NCI-H1105 treated with DMSO at 0.1 percent for 48 hours (cell line): ENCODE results near the gene SMIM36.
A peak's percentile ranks its signal among the peaks of the same experiment; 100 is the strongest.
"Not testable (repeated sequence)": the region's sequence is repeated elsewhere in the genome, so short reads cannot be mapped to it uniquely, and the experiment has no call there.

Experiments used
- DNase-seq: peaks from one replicate; lab custom pipeline; 2025; lab: John Stamatoyannopoulos, UW

Gene SMIM36

DNA sequence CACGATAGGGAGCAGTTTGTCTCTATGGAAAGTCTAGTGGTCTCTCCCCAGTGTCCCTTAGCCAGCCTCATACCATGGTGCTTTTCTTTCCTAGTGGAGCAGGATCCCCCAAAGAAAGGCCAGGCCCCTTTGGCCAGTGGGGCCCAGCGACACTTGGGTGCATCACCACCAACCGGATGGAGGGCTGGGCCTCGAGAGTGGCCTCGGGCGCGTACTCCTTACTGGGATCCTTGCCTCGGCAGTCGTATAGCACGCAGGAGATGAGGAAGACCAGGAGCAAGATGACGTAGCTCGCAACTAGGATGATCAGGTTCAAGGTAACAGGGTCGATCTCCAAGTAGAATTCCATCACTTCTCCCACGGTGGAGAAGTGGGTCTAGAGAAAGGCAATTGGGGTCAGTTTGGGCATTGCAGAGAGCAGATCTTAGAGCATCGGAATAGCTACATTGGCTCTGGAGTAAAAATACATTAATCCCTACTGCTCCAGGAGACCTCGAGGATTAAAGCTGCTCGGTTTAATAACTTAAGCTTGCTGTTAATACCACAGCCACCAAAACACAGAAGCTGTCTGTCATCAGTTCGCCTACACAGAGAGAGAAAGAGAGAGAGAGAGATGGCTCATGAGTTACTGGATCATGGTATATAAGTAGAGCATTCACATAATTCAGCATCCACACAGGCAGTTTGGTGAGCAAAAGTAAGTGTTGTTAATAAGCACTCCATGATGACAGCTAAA is at the start of gene SMIM36:
Gene SMIM36, minus strand, starts transcription at position 467 of the 736 bp plus-strand sequence.
- no peak for DNase-seq

DNA sequence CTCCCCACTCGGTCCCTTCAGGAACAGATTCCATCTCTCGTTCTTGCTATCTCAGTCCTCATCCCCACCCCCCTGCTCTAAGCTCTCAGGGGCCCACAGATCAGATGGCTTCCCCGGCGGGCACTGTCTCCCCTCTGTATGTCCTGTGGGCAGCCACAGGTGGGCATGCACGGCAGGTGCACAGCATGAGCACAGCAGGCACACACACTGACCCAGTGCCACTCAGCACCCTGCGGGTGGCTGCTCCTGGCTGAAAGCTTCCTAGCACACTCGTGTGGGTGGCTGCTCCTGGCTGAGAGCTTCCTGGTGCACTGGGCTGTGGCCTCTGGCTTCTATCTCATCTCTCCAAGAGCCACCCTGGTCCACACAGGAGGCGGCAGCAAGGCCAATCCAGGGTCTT is 44.5 kb upstream of the SMIM36 start:
- no peak for DNase-seq

DNA sequence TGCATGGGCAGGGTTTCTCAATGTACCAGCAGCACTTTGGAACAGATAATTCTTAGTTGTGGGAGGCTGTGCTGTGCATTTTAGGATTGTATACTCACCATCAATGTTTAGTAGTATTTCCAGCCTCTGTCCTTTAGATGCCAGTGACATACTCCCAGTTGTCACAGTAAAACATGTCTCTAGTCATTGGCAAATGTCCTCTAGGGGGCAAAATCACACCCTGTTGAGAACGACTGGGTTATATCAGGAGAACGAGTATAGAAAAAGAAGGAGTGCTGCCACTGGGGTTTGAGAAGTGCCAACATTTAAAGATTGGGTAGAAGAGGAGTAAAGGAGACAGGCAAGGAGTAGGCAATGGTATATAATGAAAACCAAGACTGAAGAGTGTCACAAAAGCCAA is 37.9 kb upstream of the SMIM36 start:
- DNase-seq = no peak

DNA sequence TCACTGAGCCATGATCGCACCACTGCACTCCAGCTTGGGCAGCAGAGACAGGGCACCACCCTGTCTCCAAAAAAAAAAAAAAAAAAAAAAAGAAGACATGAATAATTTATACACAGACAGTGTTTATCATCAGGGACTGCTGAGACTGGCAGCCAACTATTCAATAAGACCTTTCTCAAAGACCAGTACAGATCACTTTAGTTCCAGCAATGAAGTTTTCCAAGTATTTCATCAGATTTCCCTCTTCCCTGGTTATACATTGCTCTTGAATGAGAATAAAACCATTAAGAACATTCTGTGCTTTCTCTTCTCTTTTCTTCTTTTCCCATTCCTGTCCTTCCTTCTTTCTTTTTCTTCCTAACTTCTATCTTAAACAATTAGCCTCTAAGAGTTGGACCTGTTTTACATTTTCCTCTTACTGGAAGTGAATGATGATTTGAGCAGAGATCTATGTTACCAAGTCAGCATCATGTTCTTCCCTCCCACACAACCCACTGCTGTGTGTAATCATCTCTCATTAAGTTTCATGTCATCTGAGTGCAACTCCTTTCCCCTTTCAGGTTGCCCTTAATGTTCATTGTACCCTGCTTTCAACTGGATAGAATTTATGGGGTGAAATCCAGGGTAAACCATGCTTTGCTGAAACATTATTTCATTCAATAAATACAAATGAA is 35.9 kb upstream of the SMIM36 start:
- DNase-seq = no peak

DNA sequence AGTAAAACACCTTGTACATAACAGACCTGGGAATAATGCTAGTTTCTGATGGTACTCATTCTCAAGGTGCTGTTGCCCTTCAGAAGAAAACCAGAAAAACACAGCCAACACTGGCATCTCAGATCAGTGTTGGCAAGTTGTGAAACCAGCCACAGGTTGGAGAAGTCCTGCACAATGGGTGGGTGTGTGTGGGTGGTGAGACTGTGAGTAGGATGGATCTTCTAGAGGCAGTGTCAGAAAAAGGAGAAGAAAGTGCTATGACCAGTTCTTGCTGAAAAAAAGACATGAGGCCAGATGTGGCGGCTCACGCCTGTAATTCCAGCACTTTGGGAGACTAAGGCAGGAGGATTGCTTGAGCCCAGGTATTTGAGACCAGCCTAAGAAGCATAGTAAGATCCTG is 35.2 kb upstream of the SMIM36 start:
- DNase-seq = no peak

DNA sequence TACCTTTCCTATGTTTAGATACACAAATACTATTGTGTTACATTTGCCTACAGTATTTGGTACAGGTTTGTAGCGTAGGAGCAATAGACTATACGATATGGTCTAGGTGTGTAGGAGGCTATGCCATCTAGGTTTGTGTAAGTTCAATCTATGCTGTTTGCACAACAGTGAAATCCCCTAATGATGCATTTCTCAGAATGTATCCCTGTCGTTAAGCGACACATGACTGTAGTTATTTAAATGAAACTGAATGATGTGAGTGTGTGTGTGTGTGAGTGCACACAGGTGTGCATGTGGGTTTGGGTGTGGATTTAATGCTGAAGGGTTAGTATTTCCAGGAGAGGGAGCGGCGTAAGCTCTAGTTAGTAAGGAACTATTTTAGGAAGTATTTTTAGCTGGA is 34.6 kb upstream of the SMIM36 start:
- DNase-seq = no peak

DNA sequence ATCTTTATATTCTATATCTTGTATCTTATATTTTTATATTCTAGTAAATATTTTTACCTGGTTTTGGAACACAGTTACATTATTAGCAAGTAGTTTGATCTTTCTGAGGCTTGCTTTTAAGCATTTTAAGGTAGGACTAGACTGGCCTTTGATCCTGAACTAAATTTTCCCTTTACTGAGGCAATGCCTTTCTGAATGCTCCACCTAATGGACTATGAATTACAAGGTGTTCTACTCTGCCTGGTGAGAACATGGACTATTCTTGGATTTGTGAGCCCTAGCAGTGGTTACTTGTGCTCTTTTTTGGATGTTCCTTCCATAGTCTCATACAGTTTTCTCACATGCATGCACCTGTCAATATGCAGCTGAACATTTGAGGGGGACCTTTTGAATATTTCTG is 32.5 kb upstream of the SMIM36 start:
- no peak for DNase-seq

DNA sequence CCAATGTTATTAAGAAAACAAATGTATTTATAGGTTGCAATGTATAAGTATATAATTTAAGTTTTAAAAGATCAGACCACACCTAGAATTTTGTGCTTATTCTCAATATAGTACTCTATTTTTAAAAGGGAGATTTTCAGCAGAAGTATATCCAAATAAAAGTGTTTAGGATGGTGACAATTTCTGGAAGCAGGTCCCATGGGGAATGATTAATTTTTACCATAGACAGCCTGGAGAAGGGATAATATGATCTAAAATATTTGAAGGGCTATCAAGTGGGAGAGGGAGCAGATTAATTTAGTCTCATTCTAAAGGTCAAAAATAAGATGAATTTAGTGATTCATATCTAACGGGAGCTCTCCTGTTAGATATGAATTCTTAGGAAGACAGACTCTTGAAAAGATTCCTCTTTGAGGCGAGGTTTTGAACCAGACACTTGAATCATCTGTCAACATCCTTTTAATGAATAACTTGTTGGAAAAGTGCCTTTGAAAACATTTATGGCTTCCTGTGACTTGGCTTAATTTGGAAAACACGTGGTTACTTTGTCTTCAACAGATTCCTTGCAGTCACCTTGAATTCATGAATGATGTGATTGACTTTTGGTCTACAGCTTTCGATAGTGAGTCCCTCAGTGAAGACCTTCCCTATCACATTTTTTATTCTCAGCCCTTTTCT is 29.3 kb upstream of the SMIM36 start:
- DNase-seq = no peak

DNA sequence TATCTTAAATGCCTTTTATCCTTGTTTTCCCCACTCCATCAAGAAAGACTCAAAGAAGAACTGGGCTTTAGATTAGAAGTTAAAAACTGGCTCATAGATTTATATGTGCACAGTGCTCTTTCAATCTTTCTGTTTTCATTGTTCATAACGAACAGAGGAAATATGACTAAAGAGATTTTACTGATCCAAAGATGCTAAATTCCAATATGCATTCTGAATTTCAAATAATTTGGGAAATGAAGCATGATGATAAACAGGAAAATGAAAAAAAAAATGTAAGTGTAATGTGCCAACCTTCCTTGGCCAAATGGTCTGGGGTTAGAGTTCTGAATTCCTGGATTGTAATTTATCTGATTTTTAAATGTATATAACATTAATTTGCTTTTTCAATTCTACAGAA is 25.0 kb upstream of the SMIM36 start:
- no peak for DNase-seq

DNA sequence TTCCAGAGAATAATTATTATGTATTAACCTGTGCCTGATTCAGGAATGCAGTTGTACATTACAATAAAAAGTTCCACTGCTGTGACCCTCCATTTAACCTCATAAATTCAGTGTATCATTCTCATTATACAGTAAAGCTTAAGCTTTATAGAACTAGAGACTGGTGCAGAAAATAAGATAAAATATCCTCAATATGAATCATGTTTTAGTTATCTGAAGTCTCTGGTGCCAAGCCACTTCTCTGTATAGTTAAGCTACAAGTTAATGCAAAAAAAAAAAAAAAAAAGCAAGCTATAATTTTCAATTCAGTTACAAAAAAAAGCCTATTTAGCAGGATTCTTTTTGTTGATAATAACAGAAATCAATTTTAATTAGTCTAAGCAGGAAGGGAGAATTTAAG is 22.4 kb upstream of the SMIM36 start:
- no peak for DNase-seq

DNA sequence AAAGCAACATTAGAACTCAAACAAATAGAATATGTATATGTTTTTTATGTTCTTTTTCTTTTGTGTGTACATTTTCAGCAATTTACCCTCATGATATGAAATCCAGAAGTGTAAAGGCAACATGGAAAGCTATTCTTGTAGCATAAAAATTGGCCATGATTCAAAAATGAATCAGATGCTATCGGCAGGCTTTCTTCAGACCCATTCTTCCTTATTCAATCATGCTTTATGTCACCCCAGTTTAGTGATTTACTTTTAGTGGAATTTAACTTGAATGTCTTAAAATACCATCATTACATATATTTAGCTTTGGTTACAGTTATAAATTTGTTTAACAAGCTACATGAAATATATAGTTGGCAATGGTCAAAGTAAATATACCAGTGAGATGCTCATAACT is 21.4 kb upstream of the SMIM36 start:
- DNase-seq = no peak

DNA sequence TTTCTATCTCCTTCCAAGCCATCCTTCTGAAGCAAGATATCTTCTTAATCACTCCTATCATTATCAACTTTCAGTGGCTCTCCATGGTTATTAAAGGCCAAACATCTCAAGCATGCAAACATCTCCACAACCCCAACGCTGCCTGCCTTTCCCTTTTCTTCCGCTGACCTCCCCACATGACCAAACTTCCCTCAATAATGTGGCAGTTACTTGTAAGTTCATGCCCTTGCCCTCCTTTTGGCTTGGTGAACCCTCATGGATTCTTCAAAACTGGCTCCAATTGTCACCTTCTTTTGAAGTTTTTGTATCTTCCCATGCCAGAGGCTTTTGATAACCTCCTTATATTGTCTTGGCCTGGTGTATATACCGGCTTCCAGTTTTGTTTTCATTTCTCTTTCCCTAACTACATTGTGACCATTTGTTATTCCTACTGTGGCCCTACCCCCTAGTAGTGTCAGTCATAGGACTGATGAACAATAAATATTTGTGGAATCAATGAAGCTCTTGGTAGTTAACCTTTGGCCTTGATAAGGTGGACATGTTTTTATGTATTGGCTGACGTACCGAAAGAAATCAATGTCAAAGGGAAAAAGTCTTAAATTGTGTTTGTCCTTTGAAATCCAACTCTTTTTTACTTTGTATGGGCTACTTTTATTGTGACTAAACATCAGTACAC is 19.9 kb upstream of the SMIM36 start:
- no peak for DNase-seq

DNA sequence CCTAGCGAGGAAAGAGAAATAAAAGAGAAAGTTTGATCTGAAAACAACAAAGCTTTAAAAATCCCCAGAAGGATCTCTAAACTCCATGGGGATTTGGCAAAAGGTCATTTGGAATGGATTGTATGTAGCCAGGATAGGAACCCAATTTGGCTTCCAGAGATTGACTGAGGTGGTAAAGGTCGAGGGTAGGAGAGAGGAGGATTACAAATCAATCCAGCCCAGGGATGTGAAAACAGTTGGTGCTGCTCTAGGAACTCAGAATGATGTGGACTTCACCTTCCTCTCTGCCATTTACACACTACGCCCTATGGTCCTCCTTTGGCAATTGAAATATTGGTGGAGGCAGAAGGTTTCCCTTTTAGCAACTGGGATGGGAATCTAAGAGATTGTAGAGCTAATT is 18.8 kb upstream of the SMIM36 start:
- no peak for DNase-seq

DNA sequence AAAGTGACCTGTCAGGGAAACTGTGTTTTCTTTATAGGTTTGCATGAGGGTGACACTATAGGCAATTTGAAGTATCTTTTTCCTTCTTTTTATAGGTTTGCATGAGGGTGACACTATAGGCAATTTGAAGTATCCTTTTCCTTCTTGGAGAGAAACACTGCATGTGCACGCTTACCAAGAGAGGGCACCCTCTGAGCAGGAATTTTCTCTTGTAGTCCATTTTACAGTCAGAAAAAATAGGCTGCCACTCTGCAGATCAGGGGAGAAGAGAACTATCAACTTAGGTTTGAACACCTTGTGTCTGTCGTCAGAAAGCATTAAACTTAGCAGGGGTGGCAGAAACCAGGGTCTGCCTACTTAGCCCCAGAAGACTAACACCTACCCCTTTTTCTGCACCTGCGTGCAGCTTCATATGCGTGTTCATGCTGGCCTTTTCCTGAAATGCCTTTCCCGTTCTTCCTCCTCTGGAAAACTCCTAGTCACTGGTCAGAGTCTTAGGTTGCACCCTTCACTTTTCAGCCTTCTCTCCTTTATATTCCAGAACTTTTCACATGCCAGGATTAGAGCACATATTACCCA is 16.4 kb upstream of the SMIM36 start:
- no peak for DNase-seq

DNA sequence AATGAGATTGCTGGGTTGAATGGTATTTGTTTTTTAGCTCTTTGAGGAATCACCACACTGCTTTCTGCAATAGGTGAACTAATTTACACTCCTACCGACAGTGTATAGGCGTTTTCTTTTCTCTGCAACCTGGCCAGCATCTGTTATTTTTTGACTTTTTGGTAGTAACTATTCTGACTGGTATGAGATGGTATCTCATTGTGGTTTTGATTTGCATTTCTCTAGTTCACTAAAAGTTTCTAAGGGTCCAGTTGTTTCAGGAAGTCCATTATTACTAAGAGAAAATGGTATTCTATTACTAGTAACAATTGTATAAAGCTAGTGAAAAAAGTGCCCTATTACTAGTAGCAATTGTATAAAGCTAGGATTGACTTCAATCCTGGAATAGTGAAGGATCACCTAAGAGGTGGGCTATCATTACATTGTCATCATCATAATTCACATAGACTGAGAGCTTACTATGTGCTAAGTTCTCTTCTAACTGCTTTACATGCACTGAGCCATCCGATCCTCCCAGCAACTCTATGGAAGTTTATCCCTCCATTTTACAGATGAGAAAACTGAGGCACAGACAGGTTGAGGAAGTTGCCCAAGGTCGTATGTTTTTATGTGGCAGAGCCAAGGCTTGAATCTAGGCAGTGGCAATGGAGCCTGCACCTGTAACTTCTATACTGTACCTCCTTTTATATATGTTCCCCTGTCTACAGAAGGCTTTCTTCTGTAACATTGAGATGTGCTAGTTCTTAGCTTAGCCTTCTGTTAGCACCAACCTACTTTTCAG is 13.4 kb upstream of the SMIM36 start:
- no peak for DNase-seq

DNA sequence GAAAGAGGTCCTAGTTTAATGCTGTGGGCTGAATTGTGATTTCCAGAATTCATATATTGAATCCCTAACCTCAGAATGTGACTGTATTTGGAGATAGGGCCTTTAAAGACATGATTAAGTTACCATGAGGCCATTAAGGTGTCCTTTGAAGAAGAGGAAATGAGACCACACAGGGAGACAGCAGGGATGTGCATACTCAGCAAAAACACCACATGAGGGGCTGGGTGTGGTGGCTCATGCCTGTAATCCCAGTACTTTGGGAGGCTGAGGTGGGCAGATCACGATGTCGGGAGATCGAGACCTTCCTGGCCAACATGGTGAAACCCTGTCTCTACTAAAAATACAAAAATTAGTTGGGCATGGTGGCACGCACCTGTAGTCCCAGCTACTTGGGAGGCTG is 11.8 kb upstream of the SMIM36 start:
- not testable (repeated sequence) for DNase-seq

DNA sequence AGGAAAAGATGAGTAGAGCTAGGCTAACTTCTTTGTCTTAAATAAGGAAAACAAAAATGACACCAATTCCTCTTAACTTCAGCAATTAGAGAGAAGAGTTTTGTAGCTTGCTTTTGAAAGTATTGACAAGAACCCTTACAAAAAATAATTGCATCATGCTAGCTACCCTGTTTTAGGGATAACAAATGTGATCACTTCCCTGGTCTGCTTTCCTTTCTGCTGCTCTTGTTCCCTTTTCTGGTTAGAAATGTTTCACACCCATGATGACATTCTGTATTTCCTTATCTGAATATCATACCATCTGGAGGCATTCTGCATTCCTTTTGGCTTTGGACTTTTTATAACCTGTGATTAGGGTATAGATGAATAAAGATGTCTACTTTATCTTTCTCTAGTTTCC is 9.9 kb upstream of the SMIM36 start:
- DNase-seq = no peak

DNA sequence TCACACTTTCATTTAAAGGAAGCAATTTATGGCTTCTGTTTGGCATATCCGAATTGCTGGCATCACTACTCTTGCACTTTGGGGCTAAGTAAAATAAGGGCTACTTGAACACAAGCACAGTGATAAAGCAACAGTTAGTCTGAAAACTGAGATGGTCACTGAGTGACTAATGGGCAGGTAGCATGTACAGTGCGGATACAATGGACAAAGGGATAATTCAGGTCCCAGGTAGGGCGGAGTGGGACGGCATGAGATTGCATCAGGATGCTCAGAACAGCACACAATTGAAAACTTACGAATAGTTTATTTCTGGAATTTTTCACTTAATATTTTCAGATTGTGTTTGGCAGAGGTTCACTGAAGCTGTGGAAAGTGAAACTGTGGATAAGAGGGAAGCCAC is 9.2 kb upstream of the SMIM36 start:
- DNase-seq = no peak

DNA sequence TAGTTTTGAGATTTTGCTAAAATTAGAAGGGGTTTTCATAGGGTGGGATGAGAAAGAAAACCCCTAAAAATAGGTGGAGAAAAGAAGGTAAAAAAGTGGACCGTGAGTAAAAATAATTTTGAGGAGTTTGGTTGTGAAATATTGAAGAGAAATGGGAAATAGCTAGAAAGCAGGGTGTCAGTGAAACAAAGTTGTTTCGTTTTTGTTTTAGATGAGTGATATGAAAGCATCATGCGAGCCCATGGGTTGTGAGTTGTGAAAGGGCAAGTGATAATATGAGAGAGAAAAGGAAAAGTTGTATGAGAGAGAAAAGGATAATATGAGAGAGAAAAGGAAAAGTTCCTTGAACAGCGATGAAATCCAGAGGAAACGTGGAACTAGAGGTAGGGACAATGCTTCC is 7.3 kb upstream of the SMIM36 start:
- DNase-seq = no peak

DNA sequence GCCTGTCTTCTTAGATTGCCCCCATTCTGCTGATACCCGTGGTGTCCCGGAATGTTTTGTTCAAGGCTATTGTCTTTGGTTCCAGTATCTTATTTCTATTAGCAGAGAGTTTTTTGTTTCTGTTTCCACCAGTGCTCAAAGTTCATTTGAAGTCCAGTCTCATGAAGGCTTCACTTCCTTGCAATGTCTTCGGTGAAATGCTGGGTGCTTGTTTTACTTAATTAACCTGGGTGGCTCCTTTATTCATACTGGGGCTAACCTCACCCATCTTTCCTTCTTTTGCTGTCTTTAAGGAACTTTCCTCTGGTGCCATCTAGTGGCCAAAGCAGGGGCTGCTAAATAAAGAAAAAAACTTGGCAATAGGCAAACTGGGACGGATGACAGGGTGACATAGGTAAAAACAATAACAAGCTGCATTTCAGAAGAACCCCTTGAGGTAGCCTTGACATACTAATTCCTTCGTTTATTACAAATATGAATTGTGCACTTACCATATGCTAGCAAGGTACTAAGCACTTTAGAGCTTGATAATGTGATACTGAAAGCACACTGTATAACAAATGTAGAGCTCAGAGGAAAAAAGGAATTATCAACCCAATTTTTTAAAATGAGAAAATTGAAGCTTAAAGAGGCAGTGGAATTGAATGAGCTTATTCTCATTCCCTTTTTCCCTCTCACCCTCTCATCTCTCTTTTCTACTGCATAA is 2.8 kb upstream of the SMIM36 start:
- peak; percentile 54 for DNase-seq

DNA sequence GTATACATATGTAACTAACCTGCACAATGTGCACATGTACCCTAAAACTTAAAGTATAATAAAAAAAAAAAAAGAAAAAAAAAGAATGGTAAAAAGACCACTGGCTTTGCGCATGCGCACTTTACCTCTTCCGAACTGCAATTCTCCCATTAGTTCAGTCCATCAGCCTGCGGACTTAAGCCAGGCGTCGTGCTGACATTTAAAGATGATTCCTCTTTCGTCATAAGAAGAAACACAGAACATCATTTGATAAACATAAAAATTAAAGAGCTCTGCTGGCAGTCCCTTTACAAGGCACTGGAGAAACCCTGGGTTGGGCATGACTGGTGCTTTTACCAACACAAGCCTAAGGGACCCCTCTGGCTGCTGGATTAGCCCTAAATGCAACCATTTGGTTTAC is 3.6 kb downstream of the SMIM36 start:
- DNase-seq = not testable (repeated sequence)
